Medulla oblongata (tissue), 1 donor: ENCODE measurements around the gene PEX10.
A peak's percentile ranks its signal among the peaks of the same experiment; 100 is the strongest.
"Not testable (repeated sequence)": the region's sequence is repeated elsewhere in the genome, so short reads cannot be mapped to it uniquely, and the experiment has no call there.

Experiments
- DNase-seq: peaks from one replicate; pipeline ENCODE4 v3.0.0-alpha.2; 2015; ENCODE audit errors: extremely low spot score

The PEX10 gene

GRCh38 chr1:2412395-2412772, at the start of gene PEX10:
Gene PEX10 (minus strand): TSS chr1:2412564. CDS start chr1:2412502, 62 bp downstream.
- peak; percentile 95 for DNase-seq

- no peak for DNase-seq
Measured at GRCh38 chr1:2460996-2461751, 48.8 kb upstream of the PEX10 start.

- DNase-seq: no peak
Measured at GRCh38 chr1:2460203-2460602, 47.8 kb upstream of the PEX10 start.

- peak; percentile 89 for DNase-seq
Measured at GRCh38 chr1:2459757-2460156, 47.4 kb upstream of the PEX10 start.

- not testable (repeated sequence) for DNase-seq
Measured at GRCh38 chr1:2459102-2459753, 46.9 kb upstream of the PEX10 start.

- no peak for DNase-seq
Measured at GRCh38 chr1:2458687-2459086, 46.3 kb upstream of the PEX10 start.

GRCh38 chr1:2457444-2457843, 45.1 kb upstream of the PEX10 start:
- DNase-seq: no peak

GRCh38 chr1:2455757-2456156, 43.4 kb upstream of the PEX10 start:
- DNase-seq: no peak

- DNase-seq: no peak
Measured at GRCh38 chr1:2454227-2454626, 41.9 kb upstream of the PEX10 start.

GRCh38 chr1:2452932-2453315, 40.6 kb upstream of the PEX10 start:
- DNase-seq: no peak

GRCh38 chr1:2452201-2452931, 40.0 kb upstream of the PEX10 start:
- peak; percentile 88 for DNase-seq

- DNase-seq: no peak
Measured at GRCh38 chr1:2451741-2452140, 39.4 kb upstream of the PEX10 start.

GRCh38 chr1:2449636-2450454, 37.5 kb upstream of the PEX10 start:
- DNase-seq: peak; percentile 64

GRCh38 chr1:2448098-2448445, 35.7 kb upstream of the PEX10 start:
- DNase-seq: no peak

- no peak for DNase-seq
Measured at GRCh38 chr1:2447276-2448097, 35.1 kb upstream of the PEX10 start.

GRCh38 chr1:2446861-2447260, 34.5 kb upstream of the PEX10 start:
- DNase-seq: no peak

- peak; percentile 88 for DNase-seq
Measured at GRCh38 chr1:2446394-2446793, 34.0 kb upstream of the PEX10 start.

GRCh38 chr1:2445823-2446215, 33.5 kb upstream of the PEX10 start:
- no peak for DNase-seq

- no peak for DNase-seq
Measured at GRCh38 chr1:2445162-2445822, 32.9 kb upstream of the PEX10 start.

- DNase-seq: no peak
Measured at GRCh38 chr1:2444138-2444591, 31.8 kb upstream of the PEX10 start.
